Right lobe of liver (tissue), 6 donors: ENCODE data around the gene DNMT3L. TPM values are rescaled to one million over a fixed set of nuclear protein-coding genes. Genes with fewer than 3 reads are reported as not detected.
A peak's percentile ranks its signal among the peaks of the same experiment; 100 is the strongest.
"Not testable (repeated sequence)": the region's sequence is repeated elsewhere in the genome, so short reads cannot be mapped to it uniquely, and the experiment has no call there.

ENCODE experiments used
- ATAC-seq, 4 donors: fragments of 200-7000 bp; cut with Tn5 transposase; one replicate each; pipeline ENCODE4 v1.9.1; 2020; ENCODE audit warnings: mild to moderate bottlenecking in 4 of 4, moderate library complexity in 4 of 4
- DNase-seq, 3 donors: peaks; one replicate each; pipeline ENCODE4 v3.0.0-alpha.2; 2020
- H3K27ac ChIP-seq, 3 donors: fragments of 200-600 bp; one replicate each; pipeline ENCODE4 v1.8.0; 2022
- H3K27me3 ChIP-seq, 2 donors: fragments of 200-600 bp; one replicate each; pipeline ENCODE4 v1.8.0; 2022
- H3K36me3 ChIP-seq, 4 donors: fragments of 200-600 bp; sonication (generic) in 1 of 4; one replicate each; pipeline versions ENCODE4 v1.5.1 to v1.8.0; 2017 to 2022; ENCODE audit warnings: control low read depth in 1 of 4
- H3K4me1 ChIP-seq, 4 donors: fragments of 200-600 bp; sonication (generic) in 1 of 4; one replicate each; pipeline versions ENCODE4 v1.5.1 to v1.8.0; 2017 to 2022; ENCODE audit warnings: control low read depth in 1 of 4
- H3K4me3 ChIP-seq, 3 donors: fragments of 200-600 bp; one replicate each; pipeline ENCODE4 v1.8.0; 2022
- H3K9me3 ChIP-seq, 4 donors: fragments of 200-600 bp; sonication (generic) in 1 of 4; one replicate each; pipeline versions ENCODE4 v1.5.1 to v1.8.0; 2017 to 2022; ENCODE audit warnings: control low read depth in 1 of 4
- WGBS: methylation state at CpG from one replicate; pipeline ENCODE4 v1.1.6; 2018; ENCODE audit warnings: low coverage, low lambda C conversion rate; ENCODE audit not compliant: insufficient coverage; ENCODE audit errors: missing lambda C conversion rate; 5-methylcytosine and 5-hydroxymethylcytosine counted together
- intact Hi-C, 2 donors: fragments of 100-400 bp; cut with DNase I; formaldehyde crosslinking; loops; one replicate each; pipeline versions ENCODE4 v1.11.2 to v1.14.1; 2022
- total RNA-seq, 6 experiments: library from RNA; depleted of rRNA in 2 of 6; stranded (reverse); fragments of >200 nt in 2 of 6; fragmentation: NEBNext Ultra II Directional in 3 of 6; extraction: Animal tissue kit (Norgen Biotek cat#: 25700) in 3 of 6; gene quantifications; one replicate each; pipeline versions ENCODE4 v1.1.0 to v1.2.4, GENCODE V29; 2016 to 2023
- donor health status: DM: no; HTN: yes; CAD: no.
- donor health status: DM: no; HTN: no; CAD: no.
- donor health status: DM: no; HTN: no; CAD: no.
- donor health status: DM: no; HTN: yes; CAD: no.
- donor health status: DM: no; HTN: yes; CAD: no.

The DNMT3L gene
- total RNA-seq, 6 experiments from 2014 or later: 0.29 to 2.3 (median 1.4) TPM; not detected in 3

- H3K4me3 ChIP-seq, H3K27me3 ChIP-seq, intact Hi-C loops, ATAC-seq, H3K36me3 ChIP-seq, H3K27ac ChIP-seq, H3K9me3 ChIP-seq, DNase-seq, H3K4me1 ChIP-seq: not testable (repeated sequence)
- no CpG with 5 or more reads among the region's 13 CpGs for WGBS
These were observed 33.6 kb downstream of the DNMT3L start for GRCh38 chr21:44228109-44228508.

- H3K4me3 ChIP-seq, H3K36me3 ChIP-seq, H3K27ac ChIP-seq, intact Hi-C loops, ATAC-seq, H3K9me3 ChIP-seq, H3K27me3 ChIP-seq, DNase-seq, H3K4me1 ChIP-seq: not testable (repeated sequence)
- no CpG with 5 or more reads among the region's 9 CpGs for WGBS
These were observed 34.1 kb downstream of the DNMT3L start for GRCh38 chr21:44227614-44228013.

GRCh38 chr21:44225605-44226004 lies 36.1 kb downstream of the DNMT3L start:
- H3K36me3 ChIP-seq, DNase-seq, H3K27me3 ChIP-seq, H3K9me3 ChIP-seq, H3K27ac ChIP-seq, H3K4me1 ChIP-seq, ATAC-seq, H3K4me3 ChIP-seq, intact Hi-C loops: not testable (repeated sequence)
- no CpG with 5 or more reads among the region's 6 CpGs for WGBS

GRCh38 chr21:44223334-44223733 lies 38.4 kb downstream of the DNMT3L start:
- H3K36me3 ChIP-seq, H3K27ac ChIP-seq, H3K27me3 ChIP-seq, H3K4me1 ChIP-seq, H3K9me3 ChIP-seq, DNase-seq, H3K4me3 ChIP-seq, intact Hi-C loops: not testable (repeated sequence)
- ATAC-seq: peak in 3 of 4 donors; percentile 31 to 45 (median 36)
- WGBS: no CpG with 5 or more reads among the region's 5 CpGs

GRCh38 chr21:44220674-44221073 lies 41.0 kb downstream of the DNMT3L start:
- H3K9me3 ChIP-seq, intact Hi-C loops, DNase-seq, H3K4me1 ChIP-seq, H3K27ac ChIP-seq, ATAC-seq, H3K4me3 ChIP-seq, H3K36me3 ChIP-seq, H3K27me3 ChIP-seq: not testable (repeated sequence)
- no CpG with 5 or more reads among the region's 18 CpGs for WGBS

- no CpG with 5 or more reads among the region's 8 CpGs for WGBS
- H3K9me3 ChIP-seq, H3K36me3 ChIP-seq, ATAC-seq, H3K4me3 ChIP-seq, H3K27me3 ChIP-seq, intact Hi-C loops, DNase-seq, H3K27ac ChIP-seq, H3K4me1 ChIP-seq: not testable (repeated sequence)
These were observed 43.2 kb downstream of the DNMT3L start for GRCh38 chr21:44218461-44218860.

- H3K9me3 ChIP-seq, DNase-seq, H3K36me3 ChIP-seq, H3K27me3 ChIP-seq, H3K4me1 ChIP-seq, H3K4me3 ChIP-seq, intact Hi-C loops, H3K27ac ChIP-seq, ATAC-seq: not testable (repeated sequence)
- WGBS: 44% methylated on average over 1 of the region's 2 CpGs
These were observed 49.7 kb downstream of the DNMT3L start for GRCh38 chr21:44211978-44212377.

- H3K4me1 ChIP-seq, DNase-seq, H3K4me3 ChIP-seq, H3K27ac ChIP-seq, H3K27me3 ChIP-seq, H3K9me3 ChIP-seq, intact Hi-C loops, ATAC-seq, H3K36me3 ChIP-seq: not testable (repeated sequence)
- 82% methylated on average over 2 of the region's 3 CpGs for WGBS
These were observed 50.1 kb downstream of the DNMT3L start for GRCh38 chr21:44211574-44211973.

GRCh38 chr21:44207860-44208646 lies 53.6 kb downstream of the DNMT3L start:
- H3K36me3 ChIP-seq, H3K4me3 ChIP-seq, H3K9me3 ChIP-seq, H3K27ac ChIP-seq, H3K27me3 ChIP-seq, DNase-seq, H3K4me1 ChIP-seq, intact Hi-C loops: not testable (repeated sequence)
- ATAC-seq: peak; percentile 50 to 79 (median 62)
- no CpG with 5 or more reads among the region's 15 CpGs for WGBS

GRCh38 chr21:44206698-44207676 lies 54.7 kb downstream of the DNMT3L start:
- H3K4me3 ChIP-seq, DNase-seq, intact Hi-C loops, H3K27ac ChIP-seq, H3K36me3 ChIP-seq, H3K27me3 ChIP-seq, H3K9me3 ChIP-seq, H3K4me1 ChIP-seq: not testable (repeated sequence)
- no CpG with 5 or more reads among the region's 33 CpGs for WGBS
- ATAC-seq: peak; percentile 40 to 71 (median 57)

- intact Hi-C loops, DNase-seq, H3K27me3 ChIP-seq: not testable (repeated sequence)
These were observed 55.5 kb downstream of the DNMT3L start for GRCh38 chr21:44206187-44206586.

More at GRCh38 chr21:44206187-44206586, 55.5 kb downstream of the DNMT3L start:
- not testable (repeated sequence) for H3K4me3 ChIP-seq, H3K36me3 ChIP-seq, H3K4me1 ChIP-seq, H3K27ac ChIP-seq, H3K9me3 ChIP-seq, ATAC-seq
- WGBS: no CpG with 5 or more reads among the region's 24 CpGs
